GM12878 (cell line): ENCODE measurements around the gene COMMD7.

ENCODE experiments used
- ATF3 ChIP-seq: IDR thresholded peaks from 2 replicates; pipeline ENCODE4 v1.6.1; 2011; ENCODE audit warnings: low read depth, mild to moderate bottlenecking, low read length, moderate library complexity, borderline replicate concordance; ENCODE audit errors: extremely low read depth
- CTCF ChIP-seq, 3 experiments: IDR thresholded peaks in 2 of 3; conservative IDR thresholded peaks in 1 of 3; 2 replicates each; pipeline ENCODE4 v1.5.1; 2011; ENCODE audit warnings: low read depth in 3 of 3, low read length in 3 of 3, mild to moderate bottlenecking in 3 of 3, control low read depth in 2 of 3, moderate library complexity in 2 of 3, inconsistent platforms in 1 of 3, mixed read lengths in 1 of 3; ENCODE audit not compliant: control insufficient read depth in 2 of 3, insufficient read depth in 1 of 3; ENCODE audit errors: extremely low read depth in 1 of 3
- ELK1 ChIP-seq: IDR thresholded peaks from 2 replicates; pipeline ENCODE4 v1.6.1; 2012; ENCODE audit warnings: low read depth, low read length, improper control_type of control experiment
- FOXK2 ChIP-seq: fragments of 450-650 bp; IDR thresholded peaks from 2 replicates; pipeline ENCODE4 v1.6.1; 2017; ENCODE audit warnings: mild to moderate bottlenecking, moderate library complexity
- JUNB ChIP-seq: IDR thresholded peaks from 2 replicates; pipeline ENCODE4 v1.6.1; 2016; ENCODE audit warnings: antibody characterized with exemption, mild to moderate bottlenecking
- MYC ChIP-seq: IDR thresholded peaks from 2 replicates; pipeline ENCODE4 v1.6.1; 2011; ENCODE audit warnings: mild to moderate bottlenecking, low read length, moderate library complexity, inconsistent platforms; ENCODE audit not compliant: insufficient read depth, insufficient replicate concordance, insufficient read length, severe bottlenecking
- POLR2A ChIP-seq: IDR thresholded peaks from 2 replicates; pipeline ENCODE4 v1.6.1; 2011; ENCODE audit warnings: low read depth, mild to moderate bottlenecking, low read length
- POLR2AphosphoS2 ChIP-seq: IDR thresholded peaks from 2 replicates; pipeline ENCODE4 v1.6.1; 2011; ENCODE audit warnings: low read depth, mild to moderate bottlenecking, low read length, improper control_type of control experiment, moderate library complexity
- REST ChIP-seq: IDR thresholded peaks from 2 replicates; pipeline ENCODE4 v1.6.1; 2012; ENCODE audit warnings: mild to moderate bottlenecking, low read depth, low read length
- SP1 ChIP-seq: IDR thresholded peaks from one replicate; pipeline ENCODE4 v1.6.1; 2011; ENCODE audit warnings: low read depth, low read length
- TAF1 ChIP-seq: IDR thresholded peaks from 2 replicates; pipeline ENCODE4 v1.6.1; 2011; ENCODE audit warnings: mild to moderate bottlenecking, low read depth, low read length, borderline replicate concordance
- ZBTB4 ChIP-seq: fragments of 450-650 bp; formaldehyde crosslinking; IDR thresholded peaks from 2 replicates; pipeline ENCODE4 v1.4.0; 2022; ENCODE audit warnings: mild to moderate bottlenecking, moderate library complexity

- TF ChIP-seq CTCF (IDR thresholded peaks at IDR 0.05 in 2 of 3, conservative IDR thresholded peaks at IDR 0.05 in 1 of 3; ENCODE audit: control insufficient read depth in 2 of 3, extremely low read depth in 1 of 3, insufficient read depth in 1 of 3, low read depth in 3 of 3, low read length in 3 of 3): no peak
- TF ChIP-seq POLR2AphosphoS2: no peak
- TF ChIP-seq MYC: no peak
- TF ChIP-seq REST: no peak
- no peak for TF ChIP-seq SP1
- no peak for TF ChIP-seq ATF3
- TF ChIP-seq FOXK2: no peak
- no peak for TF ChIP-seq TAF1
- no peak for TF ChIP-seq POLR2A
- no peak for TF ChIP-seq ELK1
- TF ChIP-seq JUNB: no peak
- no peak for TF ChIP-seq ZBTB4
These were observed 72.4 kb downstream of the COMMD7 start for GRCh38 chr20:32670773-32671455.
